H9 (cell line): ENCODE results near the gene ATG12. TPM values are rescaled to one million over a fixed set of nuclear protein-coding genes. Genes with fewer than 3 reads are reported as not detected.

ENCODE experiments used
- DNase-seq: peaks from one replicate; pipeline ENCODE4 v3.0.0-alpha.2; 2017
- H2AFZ ChIP-seq: one replicate; pipeline ENCODE4 v1.6.1; 2013; ENCODE audit warnings: mild to moderate bottlenecking, low read length, control low read depth, moderate library complexity
- H2AK5ac ChIP-seq: 2 replicates; pipeline ENCODE4 v1.6.1; 2013; ENCODE audit warnings: low read length, control low read depth, mixed read lengths; ENCODE audit not compliant: insufficient read length
- H2BK120ac ChIP-seq: one replicate; pipeline ENCODE4 v1.6.1; 2013; ENCODE audit warnings: low read depth, mild to moderate bottlenecking, low read length, control low read depth, inconsistent platforms; ENCODE audit not compliant: poor library complexity, severe bottlenecking
- H2BK12ac ChIP-seq: 2 replicates; pipeline ENCODE4 v1.6.1; 2013; ENCODE audit warnings: low read length, control low read depth, mixed read lengths, low read depth; ENCODE audit not compliant: insufficient read length
- H2BK15ac ChIP-seq: 2 replicates; pipeline ENCODE4 v1.6.1; 2013; ENCODE audit warnings: low read depth, low read length, control low read depth
- H2BK20ac ChIP-seq: one replicate; pipeline ENCODE4 v1.6.1; 2013; ENCODE audit warnings: low read depth, mild to moderate bottlenecking, low read length, control low read depth, inconsistent platforms; ENCODE audit not compliant: poor library complexity, severe bottlenecking
- H2BK5ac ChIP-seq: 2 replicates; pipeline ENCODE4 v1.6.1; 2013; ENCODE audit warnings: low read length, control low read depth, mixed read lengths; ENCODE audit not compliant: insufficient read length
- H3K14ac ChIP-seq: 2 replicates; pipeline ENCODE4 v1.6.1; 2013; ENCODE audit warnings: low read length, control low read depth; ENCODE audit not compliant: insufficient read depth
- H3K18ac ChIP-seq: 2 replicates; pipeline ENCODE4 v1.6.1; 2013; ENCODE audit warnings: low read depth, mild to moderate bottlenecking, mixed read lengths, low read length, control low read depth; ENCODE audit not compliant: insufficient read length
- H3K23ac ChIP-seq: 2 replicates; pipeline ENCODE4 v1.6.1; 2013; ENCODE audit warnings: low read length, control low read depth, mixed read lengths, low read depth; ENCODE audit not compliant: insufficient read length
- H3K23me2 ChIP-seq: 2 replicates; pipeline ENCODE4 v1.6.1; 2013; ENCODE audit warnings: low read depth, mild to moderate bottlenecking, mixed read lengths, low read length, control low read depth; ENCODE audit not compliant: insufficient read length, poor library complexity, severe bottlenecking
- H3K27ac ChIP-seq: 2 replicates; pipeline ENCODE4 v1.5.1; 2013; ENCODE audit warnings: low read length, control low read depth, mixed read lengths, low read depth; ENCODE audit not compliant: insufficient read length
- H3K27me3 ChIP-seq: 2 replicates; pipeline ENCODE4 v1.6.1; 2013; ENCODE audit warnings: low read length, control low read depth, inconsistent platforms; ENCODE audit not compliant: insufficient read depth
- H3K4ac ChIP-seq: 2 replicates; pipeline ENCODE4 v1.6.1; 2013; ENCODE audit warnings: low read depth, mild to moderate bottlenecking, control low read depth, inconsistent platforms, low read length, moderate library complexity
- H3K4me1 ChIP-seq: 2 replicates; pipeline ENCODE4 v1.6.1; 2013; ENCODE audit warnings: low read length, control low read depth, inconsistent platforms; ENCODE audit not compliant: insufficient read depth
- H3K4me2 ChIP-seq: 2 replicates; pipeline ENCODE4 v1.6.1; 2013; ENCODE audit warnings: low read length, control low read depth, mixed read lengths; ENCODE audit not compliant: insufficient read length, insufficient read depth
- H3K56ac ChIP-seq: 2 replicates; pipeline ENCODE4 v1.6.1; 2013; ENCODE audit warnings: low read depth, mild to moderate bottlenecking, mixed read lengths, low read length, control low read depth; ENCODE audit not compliant: insufficient read length
- H3K79me1 ChIP-seq: 2 replicates; pipeline ENCODE4 v1.6.1; 2013; ENCODE audit warnings: low read depth, mild to moderate bottlenecking, moderate library complexity, low read length, control low read depth, inconsistent platforms; ENCODE audit not compliant: insufficient read depth, poor library complexity, severe bottlenecking
- H3K79me2 ChIP-seq: 2 replicates; pipeline ENCODE4 v1.6.1; 2013; ENCODE audit warnings: low read length, control low read depth, inconsistent platforms; ENCODE audit not compliant: insufficient read depth
- H3K9ac ChIP-seq: 2 replicates; pipeline ENCODE4 v1.6.1; 2013; ENCODE audit warnings: low read length, control low read depth, mixed read lengths; ENCODE audit not compliant: insufficient read length; ENCODE audit errors: extremely low read depth
- H3K9me3 ChIP-seq: one replicate; pipeline ENCODE4 v1.6.1; 2013; ENCODE audit warnings: low read depth, low read length, inconsistent platforms; ENCODE audit not compliant: control insufficient read depth
- H3T11ph ChIP-seq: one replicate; pipeline ENCODE4 v1.6.1; 2013; ENCODE audit warnings: mild to moderate bottlenecking, low read length, control low read depth, inconsistent platforms
- H4K20me1 ChIP-seq: one replicate; pipeline ENCODE4 v1.6.1; 2013; ENCODE audit not compliant: control insufficient read depth, insufficient read length, insufficient read depth
- H4K5ac ChIP-seq: 2 replicates; pipeline ENCODE4 v1.6.1; 2013; ENCODE audit warnings: low read depth, mild to moderate bottlenecking, mixed read lengths, low read length, control low read depth; ENCODE audit not compliant: insufficient read length
- H4K8ac ChIP-seq: replicated peaks from 2 replicates; pipeline ENCODE4 v1.6.1; 2013; ENCODE audit warnings: low read length, control low read depth, mixed read lengths, low read depth; ENCODE audit not compliant: insufficient read length
- H4K91ac ChIP-seq: 2 replicates; pipeline ENCODE4 v1.6.1; 2013; ENCODE audit warnings: low read depth, mild to moderate bottlenecking, moderate library complexity, mixed read lengths, low read length, control low read depth; ENCODE audit not compliant: insufficient read length
- H3K27ac Mint-ChIP-seq, 3 experiments: 2 replicates in 2 of 3; 3 replicates in 1 of 3; pipeline ENCODE4 v1.8.0; 2020 to 2021; ENCODE audit warnings: mixed read lengths in 3 of 3, mild to moderate bottlenecking in 1 of 3, moderate library complexity in 1 of 3
- H3K27me3 Mint-ChIP-seq: 2 replicates; pipeline ENCODE4 v1.8.0; 2021; ENCODE audit warnings: low read depth, mild to moderate bottlenecking, moderate library complexity, mixed read lengths
- H3K36me3 Mint-ChIP-seq, 3 experiments: 2 replicates in 2 of 3; 3 replicates in 1 of 3; pipeline ENCODE4 v1.8.0; 2020 to 2021; ENCODE audit warnings: low read depth in 3 of 3, mixed read lengths in 3 of 3; ENCODE audit not compliant: insufficient read depth in 1 of 3
- H3K4me1 Mint-ChIP-seq, 2 experiments: 2 replicates each; pipeline ENCODE4 v1.8.0; 2020; ENCODE audit warnings: mixed read lengths in 2 of 2
- H3K4me3 Mint-ChIP-seq, 2 experiments: 2 replicates in 1 of 2; 3 replicates in 1 of 2; pipeline ENCODE4 v1.8.0; 2020 to 2021; ENCODE audit warnings: mild to moderate bottlenecking in 2 of 2, mixed read lengths in 2 of 2, moderate library complexity in 1 of 2
- H3K9me3 Mint-ChIP-seq, 2 experiments: 2 replicates in 1 of 2; 3 replicates in 1 of 2; pipeline ENCODE4 v1.8.0; 2020; ENCODE audit warnings: mild to moderate bottlenecking in 2 of 2, mixed read lengths in 2 of 2, moderate library complexity in 1 of 2
- WGBS: extraction: QIAGEN DNeasy Blood & Tissue Kit; methylation state at CpG from one replicate; pipeline ENCODE4 v1.1.7; 2013; ENCODE audit warnings: missing lambda C conversion rate, low lambda C conversion rate, mixed read lengths; ENCODE audit not compliant: insufficient read length; ENCODE audit errors: extremely low coverage; 5-methylcytosine and 5-hydroxymethylcytosine counted together
- total RNA-seq: library from RNA; stranded (reverse); gene quantifications from 2 replicates; pipeline ENCODE4 v1.2.1, GENCODE V29; 2021
- TF ChIP-seq, protein P1 (sequence below): fragments of 200-600 bp; sonication (generic); conservative IDR thresholded peaks from 3 replicates; pipeline ENCODE4 v1.8.0; 2021; ENCODE audit warnings: antibody characterized with exemption, mild to moderate bottlenecking

The ATG12 gene
- total RNA-seq, 1 experiment from 2014 or later: 52.9 TPM

DNA sequence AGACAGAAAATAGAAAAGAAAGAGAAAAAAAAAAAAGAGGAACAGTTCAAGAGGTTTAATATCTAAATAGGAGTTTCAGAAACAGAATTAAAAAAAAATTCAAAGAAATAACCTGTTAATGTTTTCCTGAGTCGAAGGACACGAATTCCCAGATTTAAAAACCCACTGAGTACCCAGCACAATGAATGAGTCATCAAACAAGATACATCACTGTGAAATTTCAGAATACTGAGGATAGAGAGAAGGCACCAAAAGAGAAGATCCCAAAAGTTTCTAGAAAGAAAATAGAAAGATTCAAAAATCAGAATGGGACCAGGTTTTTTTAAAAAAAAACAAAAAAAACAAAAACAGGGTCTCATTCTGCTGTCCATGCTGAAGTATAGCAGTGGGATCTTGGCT, 33.7 kb downstream of the ATG12 start:
- no peak overlapping the region for H2BK12ac ChIP-seq
- H3K9ac ChIP-seq: no peak overlapping the region
- no peak overlapping the region for H2AFZ ChIP-seq
- H2BK5ac ChIP-seq: no peak overlapping the region
- Mint-ChIP-seq H3K4me3 (no peak overlapping the region), H3K4me1 (peaks cover 16% of the 10 kb centered on the region in 2 experiments), H3K9me3 (no peaks in the 10 kb centered on the region), H3K27ac (peak overlapping the region in 2 of 3 experiments; percentile 34 to 90; a peak in 5 of 7 replicates), H3K27me3 (no peaks in the 10 kb centered on the region), H3K36me3 (peaks cover 8 to 36% (median 17%) of the 10 kb centered on the region in 3 experiments; a peak in 6 of 7 replicates)
- no peaks in the 10 kb centered on the region for H3K9me3 ChIP-seq
- no peak overlapping the region for H4K8ac ChIP-seq
- H2BK20ac ChIP-seq: no peak overlapping the region
- H3K79me2 ChIP-seq: no peaks in the 10 kb centered on the region
- no peak overlapping the region for H3K4ac ChIP-seq
- no peak overlapping the region for H2AK5ac ChIP-seq
- H3K14ac ChIP-seq: no peak overlapping the region
- no peaks in the 10 kb centered on the region for H3K27me3 ChIP-seq
- no peak overlapping the region for H3K23ac ChIP-seq
- H2BK120ac ChIP-seq: no peak overlapping the region
- no peak overlapping the region for H4K5ac ChIP-seq
- no peak overlapping the region for H2BK15ac ChIP-seq
- H3K79me1 ChIP-seq: no peaks in the 10 kb centered on the region
- no peak for DNase-seq
- TF ChIP-seq, protein P1, sequence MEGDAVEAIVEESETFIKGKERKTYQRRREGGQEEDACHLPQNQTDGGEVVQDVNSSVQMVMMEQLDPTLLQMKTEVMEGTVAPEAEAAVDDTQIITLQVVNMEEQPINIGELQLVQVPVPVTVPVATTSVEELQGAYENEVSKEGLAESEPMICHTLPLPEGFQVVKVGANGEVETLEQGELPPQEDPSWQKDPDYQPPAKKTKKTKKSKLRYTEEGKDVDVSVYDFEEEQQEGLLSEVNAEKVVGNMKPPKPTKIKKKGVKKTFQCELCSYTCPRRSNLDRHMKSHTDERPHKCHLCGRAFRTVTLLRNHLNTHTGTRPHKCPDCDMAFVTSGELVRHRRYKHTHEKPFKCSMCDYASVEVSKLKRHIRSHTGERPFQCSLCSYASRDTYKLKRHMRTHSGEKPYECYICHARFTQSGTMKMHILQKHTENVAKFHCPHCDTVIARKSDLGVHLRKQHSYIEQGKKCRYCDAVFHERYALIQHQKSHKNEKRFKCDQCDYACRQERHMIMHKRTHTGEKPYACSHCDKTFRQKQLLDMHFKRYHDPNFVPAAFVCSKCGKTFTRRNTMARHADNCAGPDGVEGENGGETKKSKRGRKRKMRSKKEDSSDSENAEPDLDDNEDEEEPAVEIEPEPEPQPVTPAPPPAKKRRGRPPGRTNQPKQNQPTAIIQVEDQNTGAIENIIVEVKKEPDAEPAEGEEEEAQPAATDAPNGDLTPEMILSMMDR: no peak
- no peak overlapping the region for H4K91ac ChIP-seq
- WGBS: no CpG with 5 or more reads among the region's 2 CpGs
- no peak overlapping the region for H3K27ac ChIP-seq
- H3K18ac ChIP-seq: no peak overlapping the region
- no peaks in the 10 kb centered on the region for H3K4me1 ChIP-seq
- H4K20me1 ChIP-seq: no peaks in the 10 kb centered on the region
- no peak overlapping the region for H3K56ac ChIP-seq
- H3K4me2 ChIP-seq: no peak overlapping the region
- H3K23me2 ChIP-seq: no peaks in the 10 kb centered on the region
- H3T11ph ChIP-seq: no peak overlapping the region
